ENCODE measurements around the gene STRN.

DNA sequence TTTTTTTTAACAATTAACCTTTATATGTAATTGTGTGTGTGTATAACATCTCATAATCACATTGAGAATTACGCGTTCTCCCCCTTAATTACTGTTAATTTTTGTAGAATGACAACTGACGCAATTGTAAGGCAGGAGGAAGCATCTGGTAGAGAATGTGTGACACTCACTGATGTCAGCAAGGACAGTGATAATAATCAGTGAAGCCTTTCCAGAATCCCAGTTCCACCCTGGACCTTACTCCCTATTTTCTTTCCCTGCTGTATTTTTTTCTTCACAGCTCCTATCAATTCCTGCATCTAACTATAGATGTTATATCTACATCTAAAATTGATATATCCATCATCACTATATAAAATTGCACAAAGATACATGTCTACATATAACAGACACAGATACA lies 16.1 kb upstream of the STRN start:
- TF ChIP-seq, protein P1, sequence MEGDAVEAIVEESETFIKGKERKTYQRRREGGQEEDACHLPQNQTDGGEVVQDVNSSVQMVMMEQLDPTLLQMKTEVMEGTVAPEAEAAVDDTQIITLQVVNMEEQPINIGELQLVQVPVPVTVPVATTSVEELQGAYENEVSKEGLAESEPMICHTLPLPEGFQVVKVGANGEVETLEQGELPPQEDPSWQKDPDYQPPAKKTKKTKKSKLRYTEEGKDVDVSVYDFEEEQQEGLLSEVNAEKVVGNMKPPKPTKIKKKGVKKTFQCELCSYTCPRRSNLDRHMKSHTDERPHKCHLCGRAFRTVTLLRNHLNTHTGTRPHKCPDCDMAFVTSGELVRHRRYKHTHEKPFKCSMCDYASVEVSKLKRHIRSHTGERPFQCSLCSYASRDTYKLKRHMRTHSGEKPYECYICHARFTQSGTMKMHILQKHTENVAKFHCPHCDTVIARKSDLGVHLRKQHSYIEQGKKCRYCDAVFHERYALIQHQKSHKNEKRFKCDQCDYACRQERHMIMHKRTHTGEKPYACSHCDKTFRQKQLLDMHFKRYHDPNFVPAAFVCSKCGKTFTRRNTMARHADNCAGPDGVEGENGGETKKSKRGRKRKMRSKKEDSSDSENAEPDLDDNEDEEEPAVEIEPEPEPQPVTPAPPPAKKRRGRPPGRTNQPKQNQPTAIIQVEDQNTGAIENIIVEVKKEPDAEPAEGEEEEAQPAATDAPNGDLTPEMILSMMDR (IDR thresholded peaks at IDR 0.05; ENCODE audit: low read depth, low read length), result no peak
- TF ChIP-seq EZH2phosphoT487 (IDR thresholded peaks at IDR 0.05; ENCODE audit: low read depth), result no peak
